KG1 (cell line): ENCODE measurements around the gene FAAH.
"Not testable (repeated sequence)": the region's sequence is repeated elsewhere in the genome, so short reads cannot be mapped to it uniquely, and the experiment has no call there.

Source experiments
- DNase-seq: peaks from one replicate; lab custom pipeline; 2025; lab: John Stamatoyannopoulos, UW

The FAAH gene

DNA sequence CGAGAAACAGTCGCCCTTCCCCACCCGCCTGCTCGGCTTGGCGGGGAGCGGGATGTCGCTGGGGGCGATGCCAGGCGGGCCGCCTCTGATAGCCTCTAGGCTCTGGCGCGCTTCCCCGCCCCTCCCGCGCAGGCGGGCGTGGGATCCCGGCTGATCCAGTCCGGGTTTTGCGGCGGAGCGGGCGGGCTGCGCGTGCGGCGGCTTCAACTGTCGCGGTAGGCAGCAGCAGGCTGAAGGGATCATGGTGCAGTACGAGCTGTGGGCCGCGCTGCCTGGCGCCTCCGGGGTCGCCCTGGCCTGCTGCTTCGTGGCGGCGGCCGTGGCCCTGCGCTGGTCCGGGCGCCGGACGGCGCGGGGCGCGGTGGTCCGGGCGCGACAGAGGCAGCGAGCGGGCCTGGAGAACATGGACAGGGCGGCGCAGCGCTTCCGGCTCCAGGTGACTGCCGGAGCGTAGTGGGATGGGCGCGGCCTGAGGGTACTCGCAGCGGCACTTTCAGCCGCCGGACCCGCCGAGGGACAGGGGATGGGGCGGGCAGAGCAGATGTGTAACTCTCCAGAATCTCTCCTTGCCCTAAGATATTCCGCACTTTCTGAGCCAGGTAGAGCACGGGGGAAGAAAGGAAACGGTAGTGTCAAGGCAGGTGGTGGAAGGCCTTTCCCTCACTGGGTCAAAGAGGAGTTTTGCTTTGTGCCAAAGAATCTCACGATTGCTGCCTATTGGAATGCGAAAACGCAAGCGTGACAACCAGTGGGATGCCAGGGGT is at the start of gene FAAH:
FAAH (plus strand) TSS at position 210 of the 764 bp plus-strand sequence; CDS start at position 242, 32 bp downstream.
- DNase-seq: no peak

DNA sequence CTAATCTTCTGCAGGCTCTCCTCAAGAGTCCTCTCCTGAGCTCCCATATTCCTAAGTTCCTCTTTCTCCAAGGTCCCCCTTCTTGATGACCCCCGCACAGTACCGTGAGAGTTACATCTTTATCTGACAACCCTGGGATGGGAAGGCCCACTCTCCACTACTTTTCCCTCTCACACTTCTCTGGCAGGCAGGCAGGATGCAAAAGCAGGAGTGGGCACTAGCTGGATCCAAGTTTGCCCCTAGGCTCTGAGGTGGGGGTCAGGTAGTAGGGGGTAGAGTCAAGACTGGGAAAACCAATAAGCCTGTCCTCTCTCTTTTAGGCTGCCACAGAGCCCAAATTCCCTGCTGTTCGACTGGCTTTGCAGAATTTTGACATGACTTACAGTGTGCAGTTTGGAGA is 49.6 kb upstream of the FAAH start:
- no peak for DNase-seq

DNA sequence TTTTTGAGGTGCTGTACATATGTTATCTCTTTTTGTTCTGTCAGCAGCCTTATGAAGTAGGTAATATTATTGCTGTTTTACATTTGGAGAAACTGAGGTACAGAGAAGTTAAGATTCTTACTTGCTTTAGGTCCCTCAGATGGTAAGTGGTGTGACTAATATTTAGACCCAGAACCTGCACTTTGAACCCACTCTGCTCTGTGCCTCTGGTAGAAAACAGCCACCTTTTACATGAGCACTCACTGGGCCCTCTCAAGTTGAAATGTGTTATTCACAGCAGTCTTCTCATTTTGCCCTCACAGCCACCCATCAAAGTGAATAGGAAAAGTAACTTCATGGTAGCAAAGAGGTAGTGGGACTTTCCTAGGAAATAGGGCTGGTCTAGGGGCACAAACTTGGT is 48.8 kb upstream of the FAAH start:
- no peak for DNase-seq

DNA sequence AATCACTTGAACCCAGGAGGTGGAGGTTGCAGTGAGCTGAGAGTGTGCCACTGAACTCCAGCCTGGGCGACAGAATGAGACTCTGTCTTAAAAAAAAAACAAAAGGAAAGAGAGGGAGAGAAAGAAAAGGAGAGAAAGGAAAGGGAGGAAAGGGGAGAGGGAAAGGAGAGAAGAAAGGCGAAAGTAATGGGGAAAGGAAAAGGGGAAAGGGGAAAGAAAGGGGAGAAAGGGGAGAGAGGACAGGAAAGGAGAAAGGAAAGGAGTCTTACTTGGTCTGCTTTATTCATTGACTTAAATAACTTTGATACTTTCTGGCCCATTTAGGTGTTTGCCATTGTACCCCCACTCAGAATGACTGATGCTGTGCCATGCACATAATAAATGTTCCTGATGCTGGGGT is 41.8 kb upstream of the FAAH start:
- DNase-seq: no peak

DNA sequence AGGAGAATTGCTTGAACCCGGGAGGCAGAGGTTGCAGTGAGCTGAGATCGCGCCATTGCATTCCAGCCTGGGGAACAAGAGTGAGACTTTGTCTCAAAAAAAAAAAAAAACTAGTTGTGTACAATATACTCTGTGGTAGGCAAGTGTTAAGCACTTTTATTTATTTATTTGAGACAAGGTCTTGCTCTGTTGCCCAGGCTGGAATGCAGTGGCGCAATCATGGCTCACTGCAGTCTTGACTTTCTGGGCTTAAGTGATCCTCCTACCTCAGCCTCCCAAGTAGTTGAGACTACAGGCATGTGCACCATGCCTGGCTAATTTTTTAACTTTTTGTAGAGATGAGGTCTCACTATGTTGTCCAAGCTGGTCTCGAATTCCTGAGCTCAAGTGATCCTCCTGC is 38.2 kb upstream of the FAAH start:
- DNase-seq: not testable (repeated sequence)

DNA sequence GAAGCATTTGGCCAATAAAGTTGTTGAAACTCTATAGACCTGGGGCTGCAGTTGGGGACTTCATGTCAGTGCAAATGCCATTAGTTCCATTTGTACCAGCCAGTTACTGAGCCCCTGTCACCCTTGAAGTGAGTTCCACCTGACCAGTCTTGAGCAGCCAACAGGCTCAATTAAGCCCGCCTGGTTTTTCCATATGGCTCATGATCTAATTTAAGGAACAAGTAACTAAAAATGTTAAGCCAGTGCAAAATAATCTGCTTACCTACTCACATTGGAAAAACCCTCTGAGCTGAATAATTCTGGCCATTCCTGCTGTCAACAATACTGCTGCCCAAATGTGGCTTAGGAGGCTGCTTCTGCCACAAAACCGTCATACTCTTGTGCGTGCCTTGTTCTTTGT is 32.0 kb upstream of the FAAH start:
- no peak for DNase-seq

DNA sequence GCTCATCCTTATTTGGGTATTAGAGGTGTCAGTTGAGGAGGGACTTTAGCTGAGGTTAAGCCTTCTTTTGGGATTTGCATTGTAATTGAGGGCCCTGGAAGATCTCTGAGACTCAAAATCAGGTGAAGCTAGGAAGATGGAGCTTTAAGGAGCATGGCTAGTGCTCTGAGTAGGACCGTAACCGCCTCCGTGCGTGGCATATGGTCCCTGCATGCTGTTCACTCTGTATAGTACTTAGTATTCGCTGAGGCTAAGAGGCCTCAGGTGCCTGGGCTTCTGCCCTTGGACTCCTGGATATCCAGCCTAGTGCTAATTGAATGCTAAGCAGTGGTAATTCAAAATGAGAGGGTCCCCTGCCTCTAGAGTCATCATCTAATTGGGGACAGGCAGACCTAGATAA is 31.0 kb upstream of the FAAH start:
- DNase-seq: no peak

DNA sequence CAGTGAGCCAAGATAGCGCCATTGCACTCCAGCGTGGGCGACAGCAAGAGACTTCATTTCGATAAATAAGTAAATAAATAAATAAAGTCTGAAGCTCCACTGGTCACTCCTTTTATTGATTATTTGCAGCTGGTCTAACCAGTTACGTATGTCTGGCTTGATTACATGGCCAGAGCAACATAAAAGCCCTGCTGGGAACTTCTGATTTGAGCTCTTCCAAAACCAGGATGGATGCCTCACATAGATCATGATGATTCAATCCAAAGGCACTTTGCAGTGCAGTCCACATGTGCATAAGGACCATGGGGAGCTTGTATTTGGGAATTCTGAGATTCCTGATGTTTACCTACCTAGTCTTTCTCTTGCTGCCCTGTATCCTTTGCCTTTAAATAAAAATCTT is 29.5 kb upstream of the FAAH start:
- DNase-seq: no peak

DNA sequence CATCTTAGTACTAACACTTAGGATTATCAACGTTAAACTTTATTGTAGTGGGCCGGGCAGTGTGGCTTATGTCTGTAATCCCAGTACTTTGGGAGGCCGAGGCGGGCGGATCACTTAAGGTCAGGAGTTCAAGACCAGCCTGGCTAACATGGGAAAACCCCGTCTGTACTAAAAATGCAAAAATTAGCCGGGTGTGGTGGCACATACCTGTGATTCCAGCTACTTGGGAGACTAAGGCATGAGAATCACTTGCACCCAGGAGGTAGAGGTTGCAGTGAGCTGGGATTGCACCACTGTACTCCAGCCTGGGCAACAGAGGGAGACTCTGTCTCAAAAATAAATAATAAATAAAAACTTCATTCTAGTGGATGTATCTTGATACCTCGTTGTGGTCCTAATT is 28.3 kb upstream of the FAAH start:
- not testable (repeated sequence) for DNase-seq

DNA sequence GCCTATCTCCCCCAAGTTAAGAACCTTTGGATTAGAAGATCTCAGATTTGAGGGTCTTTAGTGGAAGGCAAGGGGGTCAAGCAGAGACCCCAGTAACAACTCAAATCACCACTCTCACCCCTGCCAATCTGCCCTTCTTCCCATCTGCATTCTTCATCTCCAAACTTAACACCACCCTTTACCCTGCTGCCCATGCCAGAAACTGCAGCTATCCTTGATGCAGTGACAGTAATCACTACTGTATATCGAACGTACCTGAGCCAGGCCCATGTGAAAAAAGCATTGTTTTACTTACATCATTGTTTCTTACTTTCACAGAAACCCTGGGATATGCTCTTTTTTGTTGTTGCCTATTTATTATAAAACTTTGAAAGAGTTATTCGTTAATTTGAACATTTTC is 27.0 kb upstream of the FAAH start:
- no peak for DNase-seq

DNA sequence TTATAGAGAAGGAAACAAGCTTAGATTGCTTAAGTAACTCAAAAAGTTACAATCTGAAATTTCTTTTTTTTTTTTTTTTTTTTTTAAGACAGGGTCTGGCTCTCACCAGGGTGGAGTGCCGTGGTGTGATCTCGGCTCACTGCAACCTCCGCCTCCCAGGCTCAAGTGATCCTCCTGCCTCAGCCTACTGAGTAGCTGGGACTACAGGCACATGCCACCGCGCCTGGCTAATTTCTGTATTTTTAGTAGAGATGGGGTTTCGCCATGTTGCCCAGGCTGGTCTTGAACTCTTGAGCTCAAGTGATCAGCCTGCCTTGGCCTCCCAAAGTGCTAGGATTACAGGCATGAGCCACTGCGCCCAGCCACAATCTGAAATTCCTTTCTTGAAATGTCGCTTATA is 26.4 kb upstream of the FAAH start:
- not testable (repeated sequence) for DNase-seq

DNA sequence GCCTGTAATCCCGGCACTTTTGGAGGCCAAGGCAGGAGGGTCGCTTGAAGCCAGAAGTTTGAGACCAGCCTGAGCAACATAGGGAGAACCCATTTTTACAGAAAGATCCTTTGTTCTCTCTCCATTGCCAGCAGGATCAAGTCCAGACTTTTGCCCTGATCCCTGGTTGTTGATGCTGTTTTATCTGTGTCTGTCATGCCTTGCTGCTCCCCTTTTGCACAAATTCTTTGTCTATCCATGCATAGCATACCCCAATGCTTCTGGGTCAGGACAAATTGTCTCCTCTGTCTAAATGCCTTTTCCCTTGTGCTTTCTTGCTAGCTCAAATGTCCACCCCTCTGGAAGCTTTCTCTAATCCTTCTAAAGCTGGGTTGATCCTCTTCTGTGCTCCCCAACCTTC is 25.3 kb upstream of the FAAH start:
- no peak for DNase-seq

DNA sequence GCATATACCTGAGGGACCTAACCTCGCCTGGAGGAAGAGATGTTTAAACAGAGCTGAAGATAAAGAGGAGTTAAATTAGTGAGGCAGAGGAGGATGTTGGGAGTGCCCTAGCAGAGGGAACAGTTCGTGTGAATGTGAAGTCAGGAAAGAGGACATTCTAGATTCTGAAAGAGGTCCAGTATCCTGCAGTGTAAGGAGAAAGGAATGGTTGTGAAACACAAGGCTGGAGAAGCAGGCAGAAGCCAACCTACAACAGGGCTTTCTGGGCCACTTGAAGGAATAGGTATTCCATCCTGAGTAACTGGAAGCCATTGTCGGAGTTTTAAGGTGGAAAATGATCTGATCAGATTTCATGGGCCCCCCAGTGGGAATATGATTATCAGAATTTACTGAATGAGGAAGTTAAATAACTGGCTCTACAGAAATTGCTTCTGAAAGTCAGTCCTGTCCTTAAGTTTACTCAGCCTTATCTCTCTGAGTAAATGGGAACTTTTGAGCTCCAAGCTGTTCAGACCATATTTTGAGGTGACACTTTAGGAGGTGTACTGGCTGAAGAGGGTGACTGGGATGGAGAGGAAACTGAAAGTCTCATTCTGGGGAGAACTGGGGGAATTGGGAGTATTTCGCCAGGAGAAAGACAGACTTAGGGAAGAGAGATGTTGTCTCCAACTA is 24.4 kb upstream of the FAAH start:
- no peak for DNase-seq

DNA sequence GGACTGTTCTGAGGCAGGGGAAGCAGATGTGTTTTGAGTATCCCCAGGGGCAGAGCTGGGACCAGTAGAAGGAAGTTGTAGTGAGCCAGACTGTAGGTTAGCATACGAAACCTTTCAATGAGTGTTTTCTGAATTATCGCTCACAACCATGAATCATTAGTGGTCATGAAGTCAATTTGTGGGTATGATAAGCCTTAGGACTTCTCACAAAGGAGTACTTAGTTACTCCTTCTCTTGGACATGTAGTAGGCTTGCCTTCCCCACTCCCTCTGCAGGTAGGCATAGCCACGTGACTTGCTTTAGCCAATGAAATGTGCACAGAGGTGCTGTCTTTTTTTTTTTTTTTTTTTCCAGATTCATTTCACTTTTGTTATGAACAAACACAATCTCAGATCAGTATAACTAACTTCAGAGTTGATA is 23.9 kb upstream of the FAAH start:
- no peak for DNase-seq

DNA sequence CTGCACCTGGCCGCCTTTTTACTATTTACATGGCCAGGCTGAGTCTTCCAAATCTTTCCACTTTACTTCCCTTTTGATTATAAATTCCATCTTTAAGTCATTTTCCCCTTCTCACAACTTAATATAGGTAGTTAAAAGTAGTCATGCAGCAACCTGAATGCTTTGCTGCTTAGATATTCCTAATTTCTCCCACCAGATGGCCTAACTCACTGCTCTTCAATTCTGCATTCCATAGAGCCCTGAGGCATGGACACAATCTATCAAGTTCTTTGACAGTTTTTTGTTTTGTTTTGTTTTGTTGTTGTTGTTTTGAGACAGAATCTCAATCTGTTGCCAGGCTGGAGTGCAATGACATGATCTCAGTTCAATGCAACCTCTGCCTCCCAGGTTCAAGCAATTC is 21.7 kb upstream of the FAAH start:
- no peak for DNase-seq

DNA sequence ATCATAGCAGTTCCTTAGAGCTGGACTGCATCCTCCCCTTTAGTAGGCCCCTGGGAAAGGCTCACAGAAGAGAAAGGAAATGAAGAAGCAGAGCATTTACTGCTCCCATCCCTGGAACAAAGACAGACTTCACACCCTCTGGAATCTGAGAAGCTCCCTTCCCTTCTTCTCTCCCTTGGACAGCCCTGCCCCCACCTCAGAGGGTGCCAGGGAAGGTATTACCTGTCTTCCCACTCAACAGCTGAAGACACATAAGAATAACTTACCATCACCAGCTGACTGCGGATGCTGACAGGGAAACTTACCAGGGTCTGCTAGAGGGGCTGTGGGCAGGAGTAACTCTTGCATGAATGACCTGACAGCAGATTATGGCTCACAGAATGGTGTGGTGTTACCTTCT is 14.1 kb upstream of the FAAH start:
- no peak for DNase-seq

DNA sequence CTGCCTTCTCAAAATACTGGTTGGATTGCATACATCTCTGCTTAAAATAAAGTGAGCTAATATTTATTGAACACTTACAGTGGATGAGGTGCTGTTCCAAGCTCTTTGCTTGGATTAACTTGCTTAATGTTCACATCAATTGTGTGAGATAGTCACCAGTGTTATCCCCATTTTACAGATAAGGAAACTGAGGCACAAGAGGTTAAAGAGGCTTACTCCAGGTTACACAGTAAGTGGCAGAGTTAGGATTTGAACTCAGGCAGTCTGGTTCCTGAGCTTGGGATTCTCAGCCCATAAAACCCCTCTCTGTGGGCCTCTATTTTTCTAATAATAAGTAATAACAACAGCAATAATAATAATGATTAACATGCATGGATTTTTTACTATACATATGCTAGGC is 13.6 kb upstream of the FAAH start:
- no peak for DNase-seq

DNA sequence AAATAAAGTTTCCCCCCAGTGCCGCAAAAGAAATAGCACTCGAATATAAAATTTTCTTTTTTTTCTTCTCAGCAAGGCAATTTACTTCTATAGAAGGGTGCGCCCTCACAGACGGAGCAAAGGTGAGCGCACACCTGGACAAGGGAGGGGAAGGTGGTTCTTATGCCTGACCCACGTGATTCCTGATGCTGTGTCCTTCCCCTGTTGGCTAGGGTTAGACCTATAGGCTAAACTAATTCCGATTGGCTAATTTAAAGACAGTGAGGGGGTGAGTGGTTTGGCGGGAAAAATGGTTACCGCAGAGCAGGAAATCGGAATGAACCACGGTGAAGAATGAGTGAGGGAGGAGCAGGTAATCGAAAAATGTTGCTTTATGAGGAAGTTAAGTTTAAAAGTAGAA is 607 bp upstream of the FAAH start:
- DNase-seq: no peak

DNA sequence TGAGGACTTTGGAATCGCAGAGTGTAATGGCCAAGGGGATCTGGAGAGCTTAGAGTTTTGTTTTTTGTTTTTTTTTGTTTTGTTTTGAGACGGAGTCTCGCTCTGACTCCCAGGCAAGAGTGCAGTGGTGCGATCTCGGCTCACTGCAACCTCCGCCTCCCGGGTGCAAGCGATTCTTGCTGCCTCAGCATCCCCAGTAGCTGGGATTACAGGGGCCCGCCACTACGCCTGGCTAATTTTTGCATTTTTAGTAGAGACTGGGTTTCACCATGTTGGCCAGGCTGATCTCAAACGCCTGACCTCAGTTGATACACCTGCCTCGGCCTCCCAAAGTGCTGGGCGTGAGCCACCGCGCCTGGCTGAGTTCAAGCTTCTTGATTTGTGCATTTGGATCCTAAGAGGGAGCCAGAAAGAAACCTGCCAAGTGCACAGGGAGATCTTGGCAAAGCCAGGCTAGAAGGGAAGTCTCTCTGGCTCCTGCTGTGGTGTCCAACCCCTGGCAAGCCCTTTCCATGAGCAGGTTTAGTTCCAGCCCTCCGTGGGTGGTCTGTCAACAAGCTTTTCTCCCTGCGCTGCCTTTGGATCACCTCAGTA is 852 bp downstream of the FAAH start:
- DNase-seq: no peak

DNA sequence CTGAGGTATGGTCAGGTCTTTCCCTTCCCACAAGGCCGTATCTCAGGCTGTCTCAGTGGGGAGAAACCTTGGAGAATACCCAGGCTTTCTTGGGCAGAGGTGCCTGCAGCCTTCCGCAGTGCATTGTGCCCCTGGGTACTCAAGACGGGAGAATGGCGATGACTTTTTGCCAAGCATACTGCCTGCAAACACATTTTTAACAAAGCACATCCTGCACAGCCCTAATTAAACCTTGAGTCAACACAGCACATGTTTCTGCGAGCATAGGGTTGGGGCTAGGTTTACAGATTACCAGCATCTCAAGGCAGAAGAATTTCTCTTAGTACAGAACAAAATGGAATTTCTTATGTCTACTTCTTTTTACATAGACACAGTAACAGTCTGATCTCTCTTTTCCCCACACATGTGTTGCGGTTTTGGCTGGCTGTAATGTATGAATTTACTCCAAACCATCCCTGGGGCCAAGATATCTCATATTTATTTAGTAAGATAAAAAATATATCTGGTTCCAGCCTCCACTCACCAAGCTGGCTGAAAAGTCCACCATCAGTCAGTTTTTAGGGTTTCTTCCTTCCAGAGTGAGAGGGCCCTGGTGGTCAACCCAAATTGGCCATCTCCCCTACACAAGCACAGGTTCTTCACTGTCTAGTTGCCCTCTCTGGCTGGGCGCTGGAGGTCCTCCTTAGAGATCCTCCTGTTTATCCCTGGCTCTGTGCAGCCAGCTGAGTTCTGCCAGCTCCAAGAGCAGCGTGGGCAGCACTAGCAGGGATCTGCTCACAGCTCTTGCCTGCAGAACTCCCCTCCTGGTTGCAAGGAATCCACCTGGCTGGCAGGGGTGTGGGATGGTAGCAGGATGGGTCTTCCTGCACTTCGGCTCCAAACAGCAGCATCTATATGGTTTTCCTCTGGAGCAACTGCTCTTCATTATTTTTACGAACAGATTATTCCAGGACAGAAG is 2.6 kb downstream of the FAAH start:
- DNase-seq: no peak

DNA sequence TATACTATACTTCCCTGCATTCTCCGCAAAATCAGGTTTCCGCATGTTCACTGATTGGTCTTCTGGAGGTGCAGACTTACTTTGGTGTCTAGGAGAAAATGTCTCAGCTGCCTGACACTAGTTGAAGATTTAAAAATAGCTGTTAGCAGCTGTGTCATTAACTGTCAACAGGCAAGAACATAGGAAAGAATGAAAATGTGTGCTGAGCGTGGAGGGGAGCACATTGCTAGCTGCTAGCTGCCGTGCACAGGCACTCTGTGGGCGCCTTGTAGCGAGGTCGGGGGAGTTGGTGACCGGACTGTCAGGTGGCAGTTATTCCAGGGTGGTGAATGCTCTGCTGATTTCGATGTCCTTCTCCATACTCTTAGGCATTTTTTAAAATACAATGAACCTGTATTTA is 5.2 kb downstream of the FAAH start:
- DNase-seq: no peak

DNA sequence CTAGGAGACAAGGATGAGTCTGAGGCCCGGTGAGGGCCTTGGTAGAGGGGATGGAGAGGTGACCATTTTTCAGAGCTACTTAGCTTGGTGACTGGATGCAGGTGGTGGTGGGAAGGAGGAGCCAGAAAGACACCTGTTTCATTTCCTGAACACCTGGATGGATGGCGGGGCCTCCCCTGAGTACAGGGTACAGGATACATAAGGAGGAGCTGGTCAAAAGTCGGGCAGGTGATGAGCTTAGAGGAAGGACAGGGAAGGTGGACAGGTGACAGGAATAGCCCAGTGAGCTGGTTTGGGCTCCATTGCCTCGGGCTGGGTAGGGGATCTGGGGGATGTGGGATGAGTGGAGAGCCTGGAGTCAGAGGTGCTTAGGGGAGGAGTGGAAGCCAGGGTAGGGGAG is 6.3 kb downstream of the FAAH start:
- no peak for DNase-seq
